Psoas muscle (tissue), 8 donors: ENCODE data around the gene ROGDI. TPM values are rescaled to one million over a fixed set of nuclear protein-coding genes. Genes with fewer than 3 reads are reported as not detected.

ENCODE experiments used
- ATAC-seq, 4 donors: fragments of 200-7000 bp; cut with Tn5 transposase; one replicate each; pipeline ENCODE4 v1.9.1; 2020; ENCODE audit warnings: moderate library complexity in 3 of 4, mild to moderate bottlenecking in 2 of 4
- DNase-seq, 2 donors: peaks; one replicate each; pipeline ENCODE4 v3.0.0-alpha.2; 2020
- H3K27ac ChIP-seq: fragments of 200-600 bp; one replicate; pipeline ENCODE4 v1.8.0; 2022
- H3K27me3 ChIP-seq, 3 donors: fragments of 200-600 bp in 1 of 3; one replicate each; pipeline versions ENCODE4 v1.6.1 to v1.8.0; 2013 to 2022; ENCODE audit warnings: low read length in 2 of 3, mild to moderate bottlenecking in 2 of 3, moderate library complexity in 1 of 3; ENCODE audit not compliant: insufficient read depth in 3 of 3
- H3K36me3 ChIP-seq, 2 donors: fragments of 200-600 bp in 1 of 2; one replicate each; pipeline versions ENCODE4 v1.6.1 to v1.8.0; 2013 to 2022; ENCODE audit warnings: low read depth in 1 of 2, mild to moderate bottlenecking in 1 of 2, moderate library complexity in 1 of 2; ENCODE audit not compliant: insufficient read depth in 1 of 2
- H3K4me1 ChIP-seq: fragments of 200-600 bp; one replicate; pipeline ENCODE4 v1.8.0; 2022
- H3K4me3 ChIP-seq: fragments of 200-600 bp; one replicate; pipeline ENCODE4 v1.8.0; 2022; ENCODE audit warnings: mild to moderate bottlenecking
- H3K9me3 ChIP-seq: fragments of 200-600 bp; one replicate; pipeline ENCODE4 v1.8.0; 2022
- CTCF ChIP-seq: fragments of 200-600 bp; IDR thresholded peaks from one replicate; pipeline ENCODE4 v1.8.0; 2022; ENCODE audit warnings: antibody characterized with exemption
- WGBS, 3 donors: extraction: QIAGEN DNeasy Blood & Tissue Kit; methylation state at CpG; one replicate each; pipeline versions ENCODE4 v1.1.6 to v1.1.7; 2013; 5-methylcytosine and 5-hydroxymethylcytosine counted together
- intact Hi-C, 2 donors: fragments of 100-400 bp; cut with DNase I; formaldehyde crosslinking; loops; one replicate each; pipeline versions ENCODE4 v1.11.0 to v1.14.2; 2022
- polyA plus RNA-seq, 3 donors: library from polyadenylated mRNA; stranded (reverse); fragments of 200-250 nt; gene quantifications; one replicate each; pipeline ENCODE4 v1.2.3, GENCODE V29; 2013
- total RNA-seq, 4 donors: library from RNA; stranded (reverse); fragmentation: NEBNext Ultra II Directional in 2 of 4; extraction: Animal tissue kit (Norgen Biotek cat#: 25700) in 2 of 4; gene quantifications; one replicate each; pipeline versions ENCODE4 v1.2.1 to v1.2.4, GENCODE V29; 2021 to 2023
- donor health status: healthy with polysubstance abuse.
- donor health status: DM: no; HTN: no; CAD: no; lungs with moderate emphysema.
- donor health status: Bipolar disorder and iron deficiency.
- donor health status: healthy.
- donor health status: DM: yes; HTN: yes; CAD: no.
- donor health status: DM: no; HTN: no; CAD: no.
- donor health status: DM: no; HTN: no; CAD: no.
- donor health status: DM: yes; HTN: yes; CAD: no.

ROGDI gene
- total and polyA plus RNA-seq, 7 donors, result 13.2 to 44.0 (median 17.3) TPM

DNA sequence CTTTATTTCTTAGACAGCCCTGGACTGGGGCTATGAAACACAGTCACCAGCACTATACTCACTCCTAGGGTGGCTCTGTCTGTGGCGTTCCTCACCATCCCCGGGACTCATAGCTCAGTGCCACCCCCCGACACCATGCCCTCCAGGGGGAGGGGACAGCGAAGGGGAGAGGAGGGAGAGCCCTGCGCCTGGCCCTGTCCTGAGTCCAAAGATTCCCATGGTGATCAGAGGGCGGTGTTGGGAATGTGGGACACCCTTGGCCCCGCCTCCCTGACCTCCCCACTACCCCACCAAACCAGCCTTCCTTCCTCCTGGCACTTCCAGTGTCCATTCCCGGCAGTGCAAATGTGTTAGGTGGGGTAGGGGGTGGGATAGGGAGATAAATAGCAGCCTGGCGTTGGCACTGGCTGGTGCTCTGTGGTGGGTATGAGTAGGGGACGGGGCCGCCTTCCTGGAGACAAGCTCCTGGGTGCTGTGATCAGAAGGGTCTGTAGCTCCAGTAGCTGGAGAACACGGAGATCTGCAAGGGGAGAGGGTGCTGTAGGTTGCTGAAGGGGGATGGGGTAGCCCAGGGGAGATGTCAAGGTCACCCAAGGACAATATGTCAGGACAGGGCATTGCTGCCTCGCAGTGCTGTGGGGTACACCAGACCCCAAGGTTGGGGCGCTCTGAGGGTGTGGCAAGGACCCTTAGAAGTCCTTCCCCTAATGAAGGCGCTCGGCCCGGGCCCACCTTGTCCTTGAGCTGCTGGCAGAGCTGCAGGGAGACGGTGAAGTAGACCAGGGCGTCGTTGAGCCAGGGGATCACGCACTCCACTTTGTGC lies 5.2 kb downstream of the ROGDI start:
- Histone ChIP-seq H3K27ac (no peak overlapping the region), H3K36me3 (peaks cover 0 to 30% of the 10 kb centered on the region in 2 donors), H3K4me3 (no peak overlapping the region), H3K27me3 (no peaks in the 10 kb centered on the region), H3K9me3 (no peaks in the 10 kb centered on the region), H3K4me1 (peaks cover 12% of the 10 kb centered on the region)
- TF ChIP-seq CTCF, result no peak
- ATAC-seq (no peak), DNase-seq (no peak)
- 84 to 90% (median 87%) methylated on average over 21 of the region's 21 CpGs for WGBS, 3 donors
- intact Hi-C loops, result no loop called here

DNA sequence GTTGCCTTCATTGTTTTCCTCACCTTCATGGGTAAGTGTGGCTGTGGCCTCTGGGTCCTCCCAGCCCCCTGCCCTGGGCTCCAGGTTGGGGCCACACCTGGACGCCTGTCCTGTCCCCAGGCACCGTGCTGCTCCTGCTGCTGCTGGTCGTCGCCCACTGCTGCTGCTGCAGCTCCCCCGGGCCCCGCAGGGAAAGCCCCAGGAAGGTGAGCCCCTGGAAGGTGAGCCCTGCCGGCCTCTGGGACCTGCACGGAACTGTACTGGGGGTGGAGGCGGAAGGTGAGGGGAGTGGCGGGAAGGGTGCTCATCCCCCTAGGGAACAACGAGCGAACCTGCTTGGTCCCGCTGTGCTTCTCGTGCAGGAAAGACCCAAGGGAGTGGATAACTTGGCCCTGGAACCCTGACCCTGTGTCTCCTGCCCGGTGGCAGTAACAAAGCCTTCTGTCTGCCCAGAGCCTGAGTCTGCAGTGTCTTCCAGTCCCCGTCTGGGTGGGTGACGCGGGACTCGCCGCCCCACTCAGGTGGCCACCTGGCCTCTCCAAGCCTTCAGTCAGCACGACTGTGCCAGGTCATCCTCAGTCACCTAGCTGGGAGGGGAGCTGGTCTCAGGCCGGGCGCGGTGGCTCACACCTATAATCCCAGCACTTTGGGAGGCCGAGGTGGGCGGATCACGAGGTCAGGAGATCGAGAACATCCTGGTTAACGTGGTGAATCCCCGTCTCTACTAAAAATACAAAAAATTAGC lies 6.4 kb downstream of the ROGDI start:
- intact Hi-C loops, result no loop called here
- Histone ChIP-seq H3K36me3 (peaks cover 0 to 30% of the 10 kb centered on the region in 2 donors), H3K27ac (no peak overlapping the region), H3K4me1 (peaks cover 4% of the 10 kb centered on the region), H3K9me3 (no peaks in the 10 kb centered on the region), H3K27me3 (no peaks in the 10 kb centered on the region), H3K4me3 (no peak overlapping the region)
- TF ChIP-seq CTCF, result no peak
- 91 to 93% (median 92%) methylated on average over 25 to 30 of the region's 30 CpGs for WGBS, 3 donors
- ATAC-seq (no peak), DNase-seq (no peak)

- Histone ChIP-seq H3K27ac (no peak within 1 kb of the TSS), H3K4me1 (no peaks in the 10 kb centered on the region), H3K9me3 (no peaks in the 10 kb centered on the region), H3K4me3 (no peak within 1 kb of the TSS), H3K36me3 (peaks cover 0 to 30% of the 10 kb centered on the region in 2 donors), H3K27me3 (no peaks in the 10 kb centered on the region)
- intact Hi-C loops, result no loop called here
- DNase-seq, result no peak
- TF ChIP-seq CTCF, result no peak
- ATAC-seq, result peak in 1 of 4 donors; percentile 13
- 68 to 75% (median 68%) methylated on average over 11 to 14 of the region's 14 CpGs for WGBS, 3 donors
Observed at GRCh38 chr16:4795181-4795827, 7.1 kb downstream of the ROGDI start, which contains the start of gene SMIM22. Gene SMIM22 (plus strand): TSS chr16:4795369. CDS start chr16:4795735, 366 bp downstream.

DNA sequence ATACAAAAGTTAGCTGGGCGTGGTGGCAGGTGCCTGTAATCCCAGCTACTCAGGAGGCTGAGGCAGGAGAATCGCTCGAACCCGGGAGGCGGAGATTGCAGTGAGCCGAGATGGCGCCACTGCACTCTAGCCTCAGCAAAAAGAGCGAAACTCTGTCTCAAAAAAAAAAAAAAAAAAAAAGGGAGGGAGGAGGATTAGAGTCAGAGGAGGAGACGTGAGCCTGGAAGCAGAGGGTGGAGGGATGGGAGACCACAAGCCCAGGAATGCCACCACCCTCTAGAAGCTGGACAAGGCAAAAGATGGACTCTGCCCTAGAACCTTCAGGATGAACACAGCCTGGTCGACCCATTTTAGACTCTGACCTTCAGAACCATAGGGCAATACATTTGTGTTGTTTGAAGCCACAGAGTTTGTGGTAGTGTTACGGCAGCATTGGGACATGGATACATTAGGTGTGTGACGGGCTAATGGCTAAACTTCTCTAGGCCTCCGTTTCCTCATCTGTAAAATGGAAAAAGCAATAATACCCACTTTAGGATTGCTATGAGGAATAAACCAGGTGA lies 9.4 kb downstream of the ROGDI start:
- DNase-seq (no peak), ATAC-seq (no peak)
- 62 to 67% (median 67%) methylated on average over 13 of the region's 13 CpGs for WGBS, 3 donors
- Histone ChIP-seq H3K4me1 (no peaks in the 10 kb centered on the region), H3K4me3 (no peak overlapping the region), H3K27ac (no peak overlapping the region), H3K36me3 (peaks cover 0 to 13% of the 10 kb centered on the region in 2 donors), H3K27me3 (no peaks in the 10 kb centered on the region), H3K9me3 (no peaks in the 10 kb centered on the region)
- no peak for TF ChIP-seq CTCF
- intact Hi-C loops, result no loop called here
